ENCODE data around the gene TLK2. TPM values are rescaled to one million over a fixed set of nuclear protein-coding genes. Genes with fewer than 3 reads are reported as not detected.
A peak's percentile ranks its signal among the peaks of the same experiment; 100 is the strongest.
"Not testable (repeated sequence)": the region's sequence is repeated elsewhere in the genome, so short reads cannot be mapped to it uniquely, and the experiment has no call there.

TLK2 gene
- polyA plus RNA-seq (2013): 21.3 and 22.8 TPM in 2 replicates

DNA sequence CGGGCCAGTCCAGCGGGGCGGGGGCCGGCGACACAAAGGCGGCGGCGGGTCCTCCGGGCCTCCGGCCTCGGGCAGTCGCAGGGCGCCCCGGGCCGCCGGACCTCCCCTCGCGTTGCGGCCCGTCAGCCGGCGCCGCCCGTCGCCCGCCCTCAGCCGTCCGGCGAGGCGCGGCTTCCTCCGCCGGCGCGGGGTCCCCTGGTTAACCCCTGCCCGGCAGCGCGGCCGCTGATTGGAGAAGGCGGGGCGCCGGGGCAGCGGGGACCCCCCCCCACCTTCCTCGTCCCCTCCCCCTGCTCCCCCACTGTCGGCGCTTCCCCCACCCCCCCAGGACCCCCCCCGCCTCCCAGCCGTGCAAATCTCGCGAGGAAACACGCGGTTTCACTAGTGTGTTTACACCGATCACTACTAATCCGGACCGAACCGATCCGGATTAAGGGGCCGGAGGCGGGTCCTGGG is at the start of gene TLK2:
TSS of gene TLK2 (plus strand) at position 402 of the 456 bp plus-strand sequence. CDS start 2,301 bp downstream, outside the sequence.
- Histone ChIP-seq H2AFZ (ENCODE audit: insufficient read depth, low read length, poor library complexity) (peak within 1 kb of the TSS; percentile 71), H3K79me2 (ENCODE audit: control insufficient read depth, insufficient read depth, low read length, poor library complexity) (peaks cover 12% of the 10 kb centered on the region), H2BK5ac (ENCODE audit: low read depth, low read length, poor library complexity) (peak within 1 kb of the TSS; percentile 69), H4K91ac (ENCODE audit: low read depth, low read length) (peak within 1 kb of the TSS; percentile 87), H3K4me3 (ENCODE audit: low read depth, low read length) (peak within 1 kb of the TSS; percentile 85), H4K12ac (ENCODE audit: low read depth, low read length) (peak within 1 kb of the TSS; percentile 85), H3K79me1 (ENCODE audit: low read length) (peaks cover 8% of the 10 kb centered on the region), H2AK5ac (ENCODE audit: low read length) (peak within 1 kb of the TSS; percentile 77), H3K4me1 (ENCODE audit: control insufficient read depth in 1 of 2, insufficient read depth in 2 of 2, low read length in 2 of 2) (no peaks in the 10 kb centered on the region), H3K9me3 (ENCODE audit: insufficient read depth, low read depth, low read length) (no peaks in the 10 kb centered on the region), H3K27me3 (ENCODE audit: insufficient read depth, low read length) (no peaks in the 10 kb centered on the region), H2BK120ac (ENCODE audit: insufficient read depth, low read length, poor library complexity) (peak within 1 kb of the TSS; percentile 64), H3K23ac (ENCODE audit: low read length) (no peak within 1 kb of the TSS), H2BK12ac (ENCODE audit: low read length) (no peak within 1 kb of the TSS), H3K18ac (ENCODE audit: low read length) (peak within 1 kb of the TSS; percentile 91), H3K9ac (ENCODE audit: low read length) (peak within 1 kb of the TSS; percentile 93), H3K36me3 (ENCODE audit: control insufficient read depth in 1 of 2, insufficient read depth in 2 of 2, low read length in 2 of 2) (peaks cover 3 to 4% of the 10 kb centered on the region in 2 experiments), H3K4me2 (ENCODE audit: low read length) (peak within 1 kb of the TSS; percentile 72), H3K27ac (ENCODE audit: low read depth, low read length) (peak within 1 kb of the TSS; percentile 79), H4K8ac (ENCODE audit: low read depth, low read length) (peak within 1 kb of the TSS; percentile 86), H3K4ac (ENCODE audit: low read depth, low read length) (peak within 1 kb of the TSS; percentile 92), H3K14ac (ENCODE audit: low read length) (peak within 1 kb of the TSS; percentile 92)
- WGBS (ENCODE audit: extremely low coverage, insufficient coverage, insufficient read length): no CpG with 5 or more reads among the region's 59 CpGs
- peak; percentile 42 to 57 for DNase-seq

- not testable (repeated sequence) for H3K4me1 ChIP-seq (ENCODE audit: control insufficient read depth in 1 of 2, insufficient read depth in 2 of 2, low read length in 2 of 2); H3K27me3 ChIP-seq (ENCODE audit: insufficient read depth, low read length); H4K8ac ChIP-seq (ENCODE audit: low read depth, low read length); H3K4me2 ChIP-seq (ENCODE audit: low read length); DNase-seq; H3K9me3 ChIP-seq (ENCODE audit: insufficient read depth, low read depth, low read length); H3K27ac ChIP-seq (ENCODE audit: low read depth, low read length); H3K18ac ChIP-seq (ENCODE audit: low read length); H2BK5ac ChIP-seq (ENCODE audit: low read depth, low read length, poor library complexity); H3K4ac ChIP-seq (ENCODE audit: low read depth, low read length); H4K12ac ChIP-seq (ENCODE audit: low read depth, low read length); H3K23ac ChIP-seq (ENCODE audit: low read length); H3K9ac ChIP-seq (ENCODE audit: low read length); H2AK5ac ChIP-seq (ENCODE audit: low read length); H2BK12ac ChIP-seq (ENCODE audit: low read length); H3K79me1 ChIP-seq (ENCODE audit: low read length); H4K91ac ChIP-seq (ENCODE audit: low read depth, low read length); H2AFZ ChIP-seq (ENCODE audit: insufficient read depth, low read length, poor library complexity); H3K36me3 ChIP-seq (ENCODE audit: control insufficient read depth in 1 of 2, insufficient read depth in 2 of 2, low read length in 2 of 2); H3K14ac ChIP-seq (ENCODE audit: low read length); H3K79me2 ChIP-seq (ENCODE audit: control insufficient read depth, insufficient read depth, low read length, poor library complexity); H2BK120ac ChIP-seq (ENCODE audit: insufficient read depth, low read length, poor library complexity); H3K4me3 ChIP-seq (ENCODE audit: low read depth, low read length)
- WGBS (ENCODE audit: extremely low coverage, insufficient coverage, insufficient read length): no CpG with 5 or more reads among the region's 4 CpGs
Observed at GRCh38 chr17:62435251-62435650, 43.4 kb upstream of the TLK2 start.

- not testable (repeated sequence) for H2BK120ac ChIP-seq (ENCODE audit: insufficient read depth, low read length, poor library complexity); H3K27ac ChIP-seq (ENCODE audit: low read depth, low read length); H4K8ac ChIP-seq (ENCODE audit: low read depth, low read length); H3K9me3 ChIP-seq (ENCODE audit: insufficient read depth, low read depth, low read length); H2BK5ac ChIP-seq (ENCODE audit: low read depth, low read length, poor library complexity); H2BK12ac ChIP-seq (ENCODE audit: low read length); H4K91ac ChIP-seq (ENCODE audit: low read depth, low read length); H3K79me2 ChIP-seq (ENCODE audit: control insufficient read depth, insufficient read depth, low read length, poor library complexity); H3K4me1 ChIP-seq (ENCODE audit: control insufficient read depth in 1 of 2, insufficient read depth in 2 of 2, low read length in 2 of 2); H3K9ac ChIP-seq (ENCODE audit: low read length); H3K79me1 ChIP-seq (ENCODE audit: low read length); H4K12ac ChIP-seq (ENCODE audit: low read depth, low read length); H2AK5ac ChIP-seq (ENCODE audit: low read length); H2AFZ ChIP-seq (ENCODE audit: insufficient read depth, low read length, poor library complexity); H3K4me2 ChIP-seq (ENCODE audit: low read length); H3K14ac ChIP-seq (ENCODE audit: low read length); H3K4ac ChIP-seq (ENCODE audit: low read depth, low read length); H3K27me3 ChIP-seq (ENCODE audit: insufficient read depth, low read length); DNase-seq; H3K18ac ChIP-seq (ENCODE audit: low read length); H3K23ac ChIP-seq (ENCODE audit: low read length); H3K4me3 ChIP-seq (ENCODE audit: low read depth, low read length)
- H3K36me3 ChIP-seq (ENCODE audit: control insufficient read depth in 1 of 2, insufficient read depth in 2 of 2, low read length in 2 of 2): peaks cover 13 to 19% of the 10 kb centered on the region in 2 experiments
- no CpG with 5 or more reads among the region's 6 CpGs for WGBS (ENCODE audit: extremely low coverage, insufficient coverage, insufficient read length)
Observed at GRCh38 chr17:62441181-62441580, 37.4 kb upstream of the TLK2 start.

DNA sequence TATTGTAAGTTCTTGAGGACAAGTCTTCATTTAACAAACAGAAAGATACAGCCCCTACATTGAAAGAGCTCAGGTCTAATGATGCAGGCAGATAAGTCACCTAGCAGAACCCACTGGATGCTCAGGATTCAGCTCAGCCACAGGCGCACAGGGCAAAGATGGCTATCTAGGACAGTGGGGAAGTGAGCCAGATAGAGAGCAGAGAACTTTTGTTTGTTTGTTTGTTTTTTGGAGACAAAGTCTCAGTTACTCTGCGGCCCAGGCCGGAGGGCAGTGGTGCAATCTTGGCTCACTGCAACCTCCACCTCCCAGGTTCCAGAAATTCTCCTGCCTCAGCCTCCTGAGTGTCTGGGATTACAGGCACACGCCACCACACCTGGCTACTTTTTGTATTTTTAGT is 34.6 kb upstream of the TLK2 start:
- Histone ChIP-seq H3K4me2 (ENCODE audit: low read length) (no peak overlapping the region), H3K9ac (ENCODE audit: low read length) (no peak overlapping the region), H3K18ac (ENCODE audit: low read length) (no peak overlapping the region), H2BK12ac (ENCODE audit: low read length) (no peak overlapping the region), H4K12ac (ENCODE audit: low read depth, low read length) (no peak overlapping the region), H3K27ac (ENCODE audit: low read depth, low read length) (no peak overlapping the region), H3K36me3 (ENCODE audit: control insufficient read depth in 1 of 2, insufficient read depth in 2 of 2, low read length in 2 of 2) (peaks cover 19 to 26% of the 10 kb centered on the region in 2 experiments), H3K14ac (ENCODE audit: low read length) (no peak overlapping the region), H3K23ac (ENCODE audit: low read length) (no peak overlapping the region), H2BK5ac (ENCODE audit: low read depth, low read length, poor library complexity) (no peak overlapping the region), H4K91ac (ENCODE audit: low read depth, low read length) (no peak overlapping the region), H4K8ac (ENCODE audit: low read depth, low read length) (no peak overlapping the region), H3K79me1 (ENCODE audit: low read length) (no peaks in the 10 kb centered on the region), H3K4me1 (ENCODE audit: control insufficient read depth in 1 of 2, insufficient read depth in 2 of 2, low read length in 2 of 2) (no peaks in the 10 kb centered on the region), H2AFZ (ENCODE audit: insufficient read depth, low read length, poor library complexity) (no peak overlapping the region), H3K4me3 (ENCODE audit: low read depth, low read length) (no peak overlapping the region), H3K79me2 (ENCODE audit: control insufficient read depth, insufficient read depth, low read length, poor library complexity) (no peaks in the 10 kb centered on the region), H3K9me3 (ENCODE audit: insufficient read depth, low read depth, low read length) (no peaks in the 10 kb centered on the region), H2BK120ac (ENCODE audit: insufficient read depth, low read length, poor library complexity) (no peak overlapping the region), H3K4ac (ENCODE audit: low read depth, low read length) (no peak overlapping the region), H2AK5ac (ENCODE audit: low read length) (no peak overlapping the region), H3K27me3 (ENCODE audit: insufficient read depth, low read length) (no peaks in the 10 kb centered on the region)
- DNase-seq: peak; percentile 1 to 56
- no CpG with 5 or more reads among the region's 4 CpGs for WGBS (ENCODE audit: extremely low coverage, insufficient coverage, insufficient read length)

Measured in trophoblast cell (in vitro differentiated cells and primary cell).